Measurements from ENCODE around the gene SNN. TPM values are rescaled to one million over a fixed set of nuclear protein-coding genes. Genes with fewer than 3 reads are reported as not detected.

Gene SNN
- total and polyA plus RNA-seq, 9 donors = 8.0 to 40.3 (median 18.5) TPM

GRCh38 chr16:11679250-11679649 lies 11.0 kb downstream of the SNN start:
- Histone ChIP-seq H3K4me3 (no peak overlapping the region), H3K4me1 (ENCODE audit: insufficient read depth) (peaks cover 6% of the 10 kb centered on the region), H3K36me3 (no peaks in the 10 kb centered on the region), H3K9me3 (no peaks in the 10 kb centered on the region), H3K27me3 (no peaks in the 10 kb centered on the region), H3K27ac (no peak overlapping the region)
- no peak for DNase-seq
- intact Hi-C loops (cut with DNase I) = no loop called here
- WGBS, 3 donors = 34 to 50% (median 43%) methylated on average over 12 to 13 of the region's 13 CpGs
- TF ChIP-seq POLR2A (IDR thresholded peaks at IDR 0.05) = no peak
- TF ChIP-seq CTCF (IDR thresholded peaks at IDR 0.05) = no peak
- TF ChIP-seq EP300 (IDR thresholded peaks at IDR 0.05) = no peak

GRCh38 chr16:11679941-11680911 lies 12.0 kb downstream of the SNN start:
- H3K36me3 ChIP-seq = no peaks in the 10 kb centered on the region
- H3K9me3 ChIP-seq = no peaks in the 10 kb centered on the region
- no peak for TF ChIP-seq EP300 (IDR thresholded peaks at IDR 0.05)
- no peak for TF ChIP-seq POLR2A (IDR thresholded peaks at IDR 0.05)
- TF ChIP-seq CTCF (IDR thresholded peaks at IDR 0.05) = no peak
- 83 to 87% (median 83%) methylated on average over 12 of the region's 12 CpGs for whole genome bisulfite sequencing, 3 donors
- no peaks in the 10 kb centered on the region for H3K4me1 ChIP-seq (ENCODE audit: insufficient read depth)
- no peak overlapping the region for H3K27ac ChIP-seq
- H3K27me3 ChIP-seq = no peaks in the 10 kb centered on the region
- DNase-seq = peak in 1 of 5 donors; percentile 12
- intact Hi-C loops (cut with DNase I) = no loop called here
- H3K4me3 ChIP-seq = no peak overlapping the region

DNA sequence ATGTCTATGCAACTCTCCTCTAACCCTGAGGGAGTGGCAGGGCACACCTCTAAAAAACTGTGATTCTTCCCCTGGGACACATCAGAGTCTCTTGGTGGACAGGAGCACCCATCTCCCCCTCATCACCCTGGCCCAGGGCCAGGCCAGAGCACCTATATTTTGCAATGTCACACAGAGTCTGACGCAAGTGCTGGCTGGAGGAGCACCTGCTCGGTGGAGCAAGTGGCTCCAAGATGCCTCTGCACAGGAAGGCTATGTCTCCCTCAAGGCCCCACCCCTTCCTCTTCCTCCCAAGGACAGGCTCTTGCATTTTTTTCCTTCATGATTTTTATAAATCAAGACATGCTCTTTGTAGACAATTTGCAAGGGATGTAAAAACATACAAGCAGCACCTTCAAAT lies 13.3 kb downstream of the SNN start:
- Histone ChIP-seq H3K36me3 (no peaks in the 10 kb centered on the region), H3K27me3 (no peaks in the 10 kb centered on the region), H3K9me3 (no peaks in the 10 kb centered on the region), H3K27ac (no peak overlapping the region), H3K4me1 (ENCODE audit: insufficient read depth) (peaks cover 2% of the 10 kb centered on the region), H3K4me3 (no peak overlapping the region)
- intact Hi-C loops (cut with DNase I) = no loop called here
- 69 to 73% (median 73%) methylated on average over 2 of the region's 2 CpGs for WGBS, 3 donors
- peak in 1 of 5 donors; percentile 12 for DNase-seq
- TF ChIP-seq POLR2A (IDR thresholded peaks at IDR 0.05) (no peak), EP300 (IDR thresholded peaks at IDR 0.05) (no peak), CTCF (IDR thresholded peaks at IDR 0.05) (no peak)

DNA sequence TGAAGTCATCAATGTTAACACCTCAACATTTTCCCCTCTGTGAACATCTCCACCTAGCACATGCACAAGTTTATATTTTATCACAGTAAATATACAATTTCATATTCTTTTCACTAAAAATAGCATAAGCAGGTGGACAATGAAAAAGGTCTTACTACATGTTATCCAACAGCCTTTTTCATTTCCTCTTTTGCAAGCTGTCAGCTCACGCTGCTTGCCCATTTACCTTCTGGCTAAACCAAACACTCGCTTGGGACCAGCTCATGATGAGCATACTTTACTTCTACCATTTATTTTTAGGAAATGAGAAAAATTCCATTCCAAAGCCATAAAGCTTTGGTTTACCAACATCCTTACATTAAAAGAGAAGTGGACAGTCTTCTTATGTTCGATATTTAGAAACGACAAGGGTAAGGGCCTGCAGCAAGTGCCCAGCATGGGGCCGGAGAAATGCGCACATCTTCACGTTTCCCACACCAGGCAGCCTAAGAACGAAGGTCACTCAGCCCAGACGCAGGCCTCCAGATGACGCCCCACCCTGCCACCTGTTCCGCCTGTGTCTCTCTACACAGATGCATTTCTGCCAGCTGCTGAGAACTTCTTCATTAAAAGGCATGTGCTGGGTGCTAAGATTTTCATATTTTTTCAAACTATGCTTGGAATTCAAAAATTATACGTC lies 13.9 kb downstream of the SNN start:
- WGBS, 3 donors = 74 to 81% (median 80%) methylated on average over 12 of the region's 12 CpGs
- DNase-seq = no peak
- H3K36me3 ChIP-seq = no peaks in the 10 kb centered on the region

More for the DNA sequence above, 13.9 kb downstream of the SNN start:
- peaks cover 2% of the 10 kb centered on the region for H3K4me1 ChIP-seq (ENCODE audit: insufficient read depth)
- H3K4me3 ChIP-seq = no peak overlapping the region
- no peaks in the 10 kb centered on the region for H3K9me3 ChIP-seq
- H3K27ac ChIP-seq = no peak overlapping the region
- intact Hi-C loops (cut with DNase I) = no loop called here
- TF ChIP-seq CTCF (IDR thresholded peaks at IDR 0.05) = no peak
- no peak for TF ChIP-seq POLR2A (IDR thresholded peaks at IDR 0.05)
- TF ChIP-seq EP300 (IDR thresholded peaks at IDR 0.05) = no peak
- H3K27me3 ChIP-seq = no peaks in the 10 kb centered on the region

All from ovary (tissue), 9 donors.